ENCODE measurements around the gene EFNA5.

DNA sequence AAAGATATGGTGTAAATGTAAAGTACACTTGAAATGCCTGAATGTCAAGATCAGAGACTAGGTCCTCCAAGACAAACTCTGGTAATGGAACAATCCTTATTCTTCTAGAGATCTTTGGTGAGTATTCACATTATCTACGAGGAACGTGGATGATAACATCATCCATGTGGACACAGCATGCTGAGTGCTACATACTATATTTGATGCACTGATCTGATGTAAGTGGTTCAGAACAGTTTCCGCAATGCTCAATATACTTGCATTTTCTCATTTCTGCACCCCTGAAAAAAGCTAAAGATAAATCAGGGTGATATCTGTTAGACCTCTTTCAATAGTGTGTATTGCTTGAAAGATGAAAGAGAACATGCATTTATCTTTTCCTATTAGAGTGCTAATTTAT is 226.8 kb downstream of the EFNA5 start:
- TF ChIP-seq, protein P1, sequence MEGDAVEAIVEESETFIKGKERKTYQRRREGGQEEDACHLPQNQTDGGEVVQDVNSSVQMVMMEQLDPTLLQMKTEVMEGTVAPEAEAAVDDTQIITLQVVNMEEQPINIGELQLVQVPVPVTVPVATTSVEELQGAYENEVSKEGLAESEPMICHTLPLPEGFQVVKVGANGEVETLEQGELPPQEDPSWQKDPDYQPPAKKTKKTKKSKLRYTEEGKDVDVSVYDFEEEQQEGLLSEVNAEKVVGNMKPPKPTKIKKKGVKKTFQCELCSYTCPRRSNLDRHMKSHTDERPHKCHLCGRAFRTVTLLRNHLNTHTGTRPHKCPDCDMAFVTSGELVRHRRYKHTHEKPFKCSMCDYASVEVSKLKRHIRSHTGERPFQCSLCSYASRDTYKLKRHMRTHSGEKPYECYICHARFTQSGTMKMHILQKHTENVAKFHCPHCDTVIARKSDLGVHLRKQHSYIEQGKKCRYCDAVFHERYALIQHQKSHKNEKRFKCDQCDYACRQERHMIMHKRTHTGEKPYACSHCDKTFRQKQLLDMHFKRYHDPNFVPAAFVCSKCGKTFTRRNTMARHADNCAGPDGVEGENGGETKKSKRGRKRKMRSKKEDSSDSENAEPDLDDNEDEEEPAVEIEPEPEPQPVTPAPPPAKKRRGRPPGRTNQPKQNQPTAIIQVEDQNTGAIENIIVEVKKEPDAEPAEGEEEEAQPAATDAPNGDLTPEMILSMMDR (conservative IDR thresholded peaks at IDR 0.05; ENCODE audit: low read depth in 2 of 2): no peak
- no peak for TF ChIP-seq EZH2phosphoT487 (IDR thresholded peaks at IDR 0.05; ENCODE audit: unreplicated experiment)
- TF ChIP-seq EZH2 (IDR thresholded peaks at IDR 0.05; ENCODE audit: low read depth, unreplicated experiment): no peak
- TF ChIP-seq, protein P2, sequence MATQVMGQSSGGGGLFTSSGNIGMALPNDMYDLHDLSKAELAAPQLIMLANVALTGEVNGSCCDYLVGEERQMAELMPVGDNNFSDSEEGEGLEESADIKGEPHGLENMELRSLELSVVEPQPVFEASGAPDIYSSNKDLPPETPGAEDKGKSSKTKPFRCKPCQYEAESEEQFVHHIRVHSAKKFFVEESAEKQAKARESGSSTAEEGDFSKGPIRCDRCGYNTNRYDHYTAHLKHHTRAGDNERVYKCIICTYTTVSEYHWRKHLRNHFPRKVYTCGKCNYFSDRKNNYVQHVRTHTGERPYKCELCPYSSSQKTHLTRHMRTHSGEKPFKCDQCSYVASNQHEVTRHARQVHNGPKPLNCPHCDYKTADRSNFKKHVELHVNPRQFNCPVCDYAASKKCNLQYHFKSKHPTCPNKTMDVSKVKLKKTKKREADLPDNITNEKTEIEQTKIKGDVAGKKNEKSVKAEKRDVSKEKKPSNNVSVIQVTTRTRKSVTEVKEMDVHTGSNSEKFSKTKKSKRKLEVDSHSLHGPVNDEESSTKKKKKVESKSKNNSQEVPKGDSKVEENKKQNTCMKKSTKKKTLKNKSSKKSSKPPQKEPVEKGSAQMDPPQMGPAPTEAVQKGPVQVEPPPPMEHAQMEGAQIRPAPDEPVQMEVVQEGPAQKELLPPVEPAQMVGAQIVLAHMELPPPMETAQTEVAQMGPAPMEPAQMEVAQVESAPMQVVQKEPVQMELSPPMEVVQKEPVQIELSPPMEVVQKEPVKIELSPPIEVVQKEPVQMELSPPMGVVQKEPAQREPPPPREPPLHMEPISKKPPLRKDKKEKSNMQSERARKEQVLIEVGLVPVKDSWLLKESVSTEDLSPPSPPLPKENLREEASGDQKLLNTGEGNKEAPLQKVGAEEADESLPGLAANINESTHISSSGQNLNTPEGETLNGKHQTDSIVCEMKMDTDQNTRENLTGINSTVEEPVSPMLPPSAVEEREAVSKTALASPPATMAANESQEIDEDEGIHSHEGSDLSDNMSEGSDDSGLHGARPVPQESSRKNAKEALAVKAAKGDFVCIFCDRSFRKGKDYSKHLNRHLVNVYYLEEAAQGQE (IDR thresholded peaks at IDR 0.05; ENCODE audit: unreplicated experiment): no peak
- TF ChIP-seq POLR2AphosphoS5 (IDR thresholded peaks at IDR 0.05; ENCODE audit: low read depth): no peak
- TF ChIP-seq STAT1 (IDR thresholded peaks at IDR 0.05; ENCODE audit: unreplicated experiment): no peak
- TF ChIP-seq CREB1 (CRISPR knock-in tag; IDR thresholded peaks at IDR 0.05; ENCODE audit: low read depth): no peak
- TF ChIP-seq, protein P3, sequence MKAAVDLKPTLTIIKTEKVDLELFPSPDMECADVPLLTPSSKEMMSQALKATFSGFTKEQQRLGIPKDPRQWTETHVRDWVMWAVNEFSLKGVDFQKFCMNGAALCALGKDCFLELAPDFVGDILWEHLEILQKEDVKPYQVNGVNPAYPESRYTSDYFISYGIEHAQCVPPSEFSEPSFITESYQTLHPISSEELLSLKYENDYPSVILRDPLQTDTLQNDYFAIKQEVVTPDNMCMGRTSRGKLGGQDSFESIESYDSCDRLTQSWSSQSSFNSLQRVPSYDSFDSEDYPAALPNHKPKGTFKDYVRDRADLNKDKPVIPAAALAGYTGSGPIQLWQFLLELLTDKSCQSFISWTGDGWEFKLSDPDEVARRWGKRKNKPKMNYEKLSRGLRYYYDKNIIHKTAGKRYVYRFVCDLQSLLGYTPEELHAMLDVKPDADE (IDR thresholded peaks at IDR 0.05): no peak
- TF ChIP-seq, protein P4, sequence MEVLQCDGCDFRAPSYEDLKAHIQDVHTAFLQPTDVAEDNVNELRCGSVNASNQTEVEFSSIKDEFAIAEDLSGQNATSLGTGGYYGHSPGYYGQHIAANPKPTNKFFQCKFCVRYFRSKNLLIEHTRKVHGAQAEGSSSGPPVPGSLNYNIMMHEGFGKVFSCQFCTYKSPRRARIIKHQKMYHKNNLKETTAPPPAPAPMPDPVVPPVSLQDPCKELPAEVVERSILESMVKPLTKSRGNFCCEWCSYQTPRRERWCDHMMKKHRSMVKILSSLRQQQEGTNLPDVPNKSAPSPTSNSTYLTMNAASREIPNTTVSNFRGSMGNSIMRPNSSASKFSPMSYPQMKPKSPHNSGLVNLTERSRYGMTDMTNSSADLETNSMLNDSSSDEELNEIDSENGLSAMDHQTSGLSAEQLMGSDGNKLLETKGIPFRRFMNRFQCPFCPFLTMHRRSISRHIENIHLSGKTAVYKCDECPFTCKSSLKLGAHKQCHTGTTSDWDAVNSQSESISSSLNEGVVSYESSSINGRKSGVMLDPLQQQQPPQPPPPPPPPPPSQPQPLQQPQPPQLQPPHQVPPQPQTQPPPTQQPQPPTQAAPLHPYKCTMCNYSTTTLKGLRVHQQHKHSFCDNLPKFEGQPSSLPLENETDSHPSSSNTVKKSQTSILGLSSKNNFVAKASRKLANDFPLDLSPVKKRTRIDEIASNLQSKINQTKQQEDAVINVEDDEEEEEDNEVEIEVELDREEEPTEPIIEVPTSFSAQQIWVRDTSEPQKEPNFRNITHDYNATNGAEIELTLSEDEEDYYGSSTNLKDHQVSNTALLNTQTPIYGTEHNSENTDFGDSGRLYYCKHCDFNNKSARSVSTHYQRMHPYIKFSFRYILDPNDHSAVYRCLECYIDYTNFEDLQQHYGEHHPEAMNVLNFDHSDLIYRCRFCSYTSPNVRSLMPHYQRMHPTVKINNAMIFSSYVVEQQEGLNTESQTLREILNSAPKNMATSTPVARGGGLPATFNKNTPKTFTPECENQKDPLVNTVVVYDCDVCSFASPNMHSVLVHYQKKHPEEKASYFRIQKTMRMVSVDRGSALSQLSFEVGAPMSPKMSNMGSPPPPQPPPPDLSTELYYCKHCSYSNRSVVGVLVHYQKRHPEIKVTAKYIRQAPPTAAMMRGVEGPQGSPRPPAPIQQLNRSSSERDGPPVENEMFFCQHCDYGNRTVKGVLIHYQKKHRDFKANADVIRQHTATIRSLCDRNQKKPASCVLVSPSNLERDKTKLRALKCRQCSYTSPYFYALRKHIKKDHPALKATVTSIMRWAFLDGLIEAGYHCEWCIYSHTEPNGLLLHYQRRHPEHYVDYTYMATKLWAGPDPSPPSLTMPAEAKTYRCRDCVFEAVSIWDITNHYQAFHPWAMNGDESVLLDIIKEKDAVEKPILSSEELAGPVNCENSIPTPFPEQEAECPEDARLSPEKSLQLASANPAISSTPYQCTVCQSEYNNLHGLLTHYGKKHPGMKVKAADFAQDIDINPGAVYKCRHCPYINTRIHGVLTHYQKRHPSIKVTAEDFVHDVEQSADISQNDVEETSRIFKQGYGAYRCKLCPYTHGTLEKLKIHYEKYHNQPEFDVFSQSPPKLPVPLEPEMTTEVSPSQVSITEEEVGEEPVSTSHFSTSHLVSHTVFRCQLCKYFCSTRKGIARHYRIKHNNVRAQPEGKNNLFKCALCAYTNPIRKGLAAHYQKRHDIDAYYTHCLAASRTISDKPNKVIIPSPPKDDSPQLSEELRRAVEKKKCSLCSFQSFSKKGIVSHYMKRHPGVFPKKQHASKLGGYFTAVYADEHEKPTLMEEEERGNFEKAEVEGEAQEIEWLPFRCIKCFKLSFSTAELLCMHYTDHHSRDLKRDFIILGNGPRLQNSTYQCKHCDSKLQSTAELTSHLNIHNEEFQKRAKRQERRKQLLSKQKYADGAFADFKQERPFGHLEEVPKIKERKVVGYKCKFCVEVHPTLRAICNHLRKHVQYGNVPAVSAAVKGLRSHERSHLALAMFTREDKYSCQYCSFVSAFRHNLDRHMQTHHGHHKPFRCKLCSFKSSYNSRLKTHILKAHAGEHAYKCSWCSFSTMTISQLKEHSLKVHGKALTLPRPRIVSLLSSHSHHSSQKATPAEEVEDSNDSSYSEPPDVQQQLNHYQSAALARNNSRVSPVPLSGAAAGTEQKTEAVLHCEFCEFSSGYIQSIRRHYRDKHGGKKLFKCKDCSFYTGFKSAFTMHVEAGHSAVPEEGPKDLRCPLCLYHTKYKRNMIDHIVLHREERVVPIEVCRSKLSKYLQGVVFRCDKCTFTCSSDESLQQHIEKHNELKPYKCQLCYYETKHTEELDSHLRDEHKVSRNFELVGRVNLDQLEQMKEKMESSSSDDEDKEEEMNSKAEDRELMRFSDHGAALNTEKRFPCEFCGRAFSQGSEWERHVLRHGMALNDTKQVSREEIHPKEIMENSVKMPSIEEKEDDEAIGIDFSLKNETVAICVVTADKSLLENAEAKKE (CRISPR knock-in tag; IDR thresholded peaks at IDR 0.05): no peak
- no peak for TF ChIP-seq ZNF114 (CRISPR knock-in tag; IDR thresholded peaks at IDR 0.05)
- TF ChIP-seq JUNB (IDR thresholded peaks at IDR 0.05; ENCODE audit: unreplicated experiment): no peak
- no peak for TF ChIP-seq ZNF331 (CRISPR knock-in tag; IDR thresholded peaks at IDR 0.05; ENCODE audit: low read depth)
- no peak for TF ChIP-seq NANOG (IDR thresholded peaks at IDR 0.05; ENCODE audit: borderline replicate concordance)
